Astrocyte of the cerebellum (primary cell): ENCODE results near the gene ZMPSTE24.

Experiments used
- DNase-seq: peaks from one replicate; pipeline ENCODE4 v3.0.0-alpha.2; 2011; ENCODE audit warnings: low read depth
- H3K4me3 ChIP-seq: 2 replicates; pipeline ENCODE4 v1.5.1; 2011; ENCODE audit warnings: mild to moderate bottlenecking, low read depth, low read length, moderate library complexity
- CTCF ChIP-seq: IDR thresholded peaks from 2 replicates; pipeline ENCODE4 v1.5.1; 2012; ENCODE audit warnings: low read length, low read depth, moderate library complexity, mild to moderate bottlenecking; ENCODE audit errors: missing control alignments
- in situ Hi-C: cut with HindIII; loops from 2 replicates; pipeline ENCODE4 v1.10.0; 2017; ENCODE audit warnings: low sequenced_read_pairs

ZMPSTE24 gene

GRCh38 chr1:40303790-40304189 lies 45.8 kb downstream of the ZMPSTE24 start:
- in situ Hi-C loops, result no loop called here

GRCh38 chr1:40305451-40305850 lies 47.4 kb downstream of the ZMPSTE24 start:
- TF ChIP-seq CTCF, result no peak
- H3K4me3 ChIP-seq, result no peak overlapping the region
- no peak for DNase-seq
- in situ Hi-C loops, result no loop called here

More at GRCh38 chr1:40303790-40304189, 45.8 kb downstream of the ZMPSTE24 start:
- TF ChIP-seq CTCF, result no peak
- DNase-seq, result no peak
- H3K4me3 ChIP-seq, result no peak overlapping the region

GRCh38 chr1:40305871-40306270 lies 47.8 kb downstream of the ZMPSTE24 start:
- DNase-seq, result no peak
- no peak for TF ChIP-seq CTCF
- in situ Hi-C loops, result no loop called here
- H3K4me3 ChIP-seq, result no peak overlapping the region

GRCh38 chr1:40306296-40306695 lies 48.3 kb downstream of the ZMPSTE24 start:
- in situ Hi-C loops, result no loop called here
- DNase-seq, result no peak
- no peak for TF ChIP-seq CTCF
- no peak overlapping the region for H3K4me3 ChIP-seq

GRCh38 chr1:40307186-40307585 lies 49.1 kb downstream of the ZMPSTE24 start:
- no peak overlapping the region for H3K4me3 ChIP-seq
- no peak for DNase-seq
- no peak for TF ChIP-seq CTCF
- in situ Hi-C loops, result no loop called here

GRCh38 chr1:40308036-40308727 lies 50.1 kb downstream of the ZMPSTE24 start:
- DNase-seq, result no peak
- no peak for TF ChIP-seq CTCF
- no peak overlapping the region for H3K4me3 ChIP-seq
- in situ Hi-C loops, result no loop called here
